ELF-1 (cell line): ENCODE data around the gene SUGCT.
A peak's percentile ranks its signal among the peaks of the same experiment; 100 is the strongest.
"Not testable (repeated sequence)": the region's sequence is repeated elsewhere in the genome, so short reads cannot be mapped to it uniquely, and the experiment has no call there.

Source experiments
- DNase-seq: peaks from one replicate; pipeline ENCODE4 v3.0.0-alpha.2; 2016; ENCODE audit warnings: low read depth, low spot score

SUGCT gene

DNA sequence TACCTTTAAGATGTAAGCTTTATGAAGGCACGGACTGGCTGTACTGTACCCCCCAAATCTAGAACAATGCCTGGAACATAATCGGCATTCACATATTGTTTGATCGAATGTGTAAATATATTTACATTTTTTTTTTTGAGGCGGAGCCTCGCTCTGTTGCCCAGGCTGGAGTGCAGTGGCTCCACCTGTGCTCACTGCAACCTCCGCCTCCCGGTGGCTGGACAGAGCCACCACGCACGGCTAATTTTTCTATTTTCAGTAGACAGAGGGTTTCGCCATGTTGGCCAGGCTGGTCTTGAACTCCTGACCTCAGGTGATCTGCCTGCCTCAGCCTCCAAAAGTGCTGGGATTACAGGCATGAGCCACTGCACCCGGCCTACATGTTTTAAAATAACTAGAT is 118.6 kb downstream of the SUGCT start:
- DNase-seq: not testable (repeated sequence)

DNA sequence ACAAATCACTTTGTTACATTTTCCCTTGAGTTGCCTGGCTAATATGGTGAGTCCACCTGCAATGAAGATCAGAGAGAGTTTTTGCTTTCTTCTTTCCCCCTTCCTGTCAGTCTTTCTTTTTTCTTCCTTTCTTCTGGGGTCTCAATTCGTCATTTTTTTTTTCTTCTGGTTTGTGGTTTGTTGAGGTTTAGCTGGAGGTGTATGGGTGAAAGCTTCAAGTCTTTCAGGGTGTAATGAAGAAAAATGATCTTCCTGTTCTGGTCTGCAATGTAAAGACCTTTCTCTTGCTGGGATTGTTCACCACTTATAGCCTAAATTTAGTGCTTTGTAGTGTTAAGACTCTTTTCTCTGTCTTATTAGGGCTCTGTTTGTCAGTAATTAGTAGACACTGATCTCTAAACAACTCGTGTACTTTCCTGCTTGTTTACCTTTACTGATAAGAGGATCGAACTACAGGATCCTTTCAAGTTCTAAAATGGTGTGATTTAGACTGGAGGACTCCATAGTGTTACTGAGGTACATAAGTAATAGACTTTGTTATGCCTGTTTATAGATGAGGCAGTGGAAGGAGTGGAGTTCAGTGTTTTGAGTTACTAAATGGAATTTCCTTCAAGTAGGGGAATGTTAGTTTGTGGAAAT is 129.1 kb downstream of the SUGCT start:
- DNase-seq: no peak

- no peak for DNase-seq
Measured at GRCh38 chr7:40267583-40267982, 132.8 kb downstream of the SUGCT start.

GRCh38 chr7:40268810-40269209 is 134.0 kb downstream of the SUGCT start:
- not testable (repeated sequence) for DNase-seq

- DNase-seq: no peak
Measured at GRCh38 chr7:40276061-40276460, 141.3 kb downstream of the SUGCT start.

DNA sequence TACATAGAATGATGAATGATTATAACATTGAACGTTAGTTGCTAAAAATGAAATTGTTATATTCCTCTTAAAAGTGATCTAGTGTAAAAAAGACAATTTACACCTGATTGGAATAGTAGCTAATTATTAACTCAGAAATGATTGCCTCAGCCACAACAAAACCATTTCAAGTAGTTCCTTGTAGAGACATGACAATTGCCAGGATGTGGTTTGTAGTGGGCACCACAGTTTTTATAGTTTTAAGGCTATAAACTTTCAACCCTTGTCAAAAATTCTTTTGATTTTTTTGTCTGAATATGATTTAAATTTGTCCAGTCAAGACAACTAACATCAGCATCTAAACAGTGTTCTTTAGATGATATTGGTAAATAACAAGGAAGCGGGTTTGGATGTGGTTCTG is 145.2 kb downstream of the SUGCT start:
- no peak for DNase-seq

- no peak for DNase-seq
Measured at GRCh38 chr7:40282858-40283257, 148.1 kb downstream of the SUGCT start.

GRCh38 chr7:40283391-40283790 is 148.6 kb downstream of the SUGCT start:
- DNase-seq: no peak

DNA sequence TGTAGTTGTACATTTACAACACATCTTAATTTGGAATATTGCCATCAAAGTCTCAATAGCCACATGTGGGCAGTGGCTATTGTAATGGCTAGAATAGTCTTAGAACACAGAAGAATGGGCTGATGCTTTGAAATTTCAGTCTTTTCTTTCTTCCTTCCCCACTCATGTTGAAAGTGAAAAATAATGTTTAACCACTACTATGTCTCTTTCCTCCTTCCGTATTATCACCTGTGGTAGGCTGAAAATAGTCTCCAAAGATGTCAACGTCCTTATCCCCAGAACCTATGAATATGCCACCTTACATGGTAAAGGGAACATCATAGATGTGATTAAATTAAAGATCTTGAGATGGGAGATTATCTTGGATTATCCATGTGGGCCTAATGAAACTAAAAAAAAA is 154.0 kb downstream of the SUGCT start:
- no peak for DNase-seq

GRCh38 chr7:40297741-40298311 is 163.0 kb downstream of the SUGCT start:
- DNase-seq: no peak

DNA sequence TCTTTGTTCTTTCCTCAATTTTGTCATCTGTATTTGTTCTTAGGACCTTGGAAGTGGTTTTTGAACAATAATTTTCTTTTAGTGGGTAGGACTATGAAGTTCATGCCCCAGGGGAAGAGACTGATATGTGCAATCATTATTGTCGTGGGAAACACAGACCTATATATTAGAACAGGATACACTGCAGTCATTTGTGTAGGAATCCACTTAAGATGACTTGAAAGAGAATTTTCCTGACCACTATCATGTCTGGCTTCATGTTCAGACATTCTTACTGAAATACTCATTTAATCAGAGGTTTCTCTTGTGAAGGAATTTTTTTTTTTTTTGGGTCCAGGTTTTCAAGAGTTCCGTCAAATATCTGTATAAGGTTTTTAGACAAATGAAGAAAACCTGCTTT is 163.6 kb downstream of the SUGCT start:
- DNase-seq: no peak

GRCh38 chr7:40299097-40299496 is 164.3 kb downstream of the SUGCT start:
- DNase-seq: peak; percentile 6

- DNase-seq: no peak
Measured at GRCh38 chr7:40300146-40300670, 165.4 kb downstream of the SUGCT start.

- DNase-seq: no peak
Measured at GRCh38 chr7:40301486-40302068, 166.8 kb downstream of the SUGCT start.

- no peak for DNase-seq
Measured at GRCh38 chr7:40303996-40304395, 169.2 kb downstream of the SUGCT start.

DNA sequence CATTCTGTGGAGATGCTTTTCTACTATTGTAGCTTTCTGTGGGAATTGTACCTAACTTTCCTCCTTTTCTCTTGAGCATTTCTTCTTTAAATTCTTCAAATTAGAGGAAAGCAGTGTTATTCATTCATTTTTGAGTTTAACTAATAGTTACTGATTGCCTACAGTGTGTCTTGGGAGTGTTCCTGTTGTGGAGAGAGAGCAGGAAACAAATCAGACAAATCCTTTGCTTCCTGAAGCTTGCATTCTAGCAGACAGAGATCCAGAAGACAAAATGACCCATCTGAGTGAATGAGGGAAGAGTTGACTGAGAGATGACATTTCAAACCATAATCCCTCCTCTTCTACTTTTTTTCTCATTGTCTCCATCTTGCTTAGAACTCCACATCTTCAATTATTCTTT is 170.4 kb downstream of the SUGCT start:
- no peak for DNase-seq

DNA sequence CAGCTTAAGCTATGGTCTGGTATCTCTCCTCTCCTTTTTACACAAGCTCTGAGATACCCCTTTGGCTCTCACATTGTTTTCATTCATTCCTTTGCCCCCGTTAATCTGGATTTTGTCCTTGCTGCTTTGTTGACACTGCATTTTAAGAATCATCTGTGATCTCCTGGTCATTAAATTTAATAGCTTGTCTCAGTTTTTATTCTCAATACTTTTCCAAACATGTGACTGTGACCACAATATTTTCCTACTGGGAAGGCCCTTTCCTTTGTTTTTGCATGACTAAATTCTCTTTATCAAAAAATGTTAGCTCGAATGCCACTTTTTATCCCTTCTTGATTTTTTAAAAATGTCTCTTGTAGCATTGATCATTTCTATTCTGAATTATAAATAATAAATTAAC is 171.2 kb downstream of the SUGCT start:
- DNase-seq: no peak

DNA sequence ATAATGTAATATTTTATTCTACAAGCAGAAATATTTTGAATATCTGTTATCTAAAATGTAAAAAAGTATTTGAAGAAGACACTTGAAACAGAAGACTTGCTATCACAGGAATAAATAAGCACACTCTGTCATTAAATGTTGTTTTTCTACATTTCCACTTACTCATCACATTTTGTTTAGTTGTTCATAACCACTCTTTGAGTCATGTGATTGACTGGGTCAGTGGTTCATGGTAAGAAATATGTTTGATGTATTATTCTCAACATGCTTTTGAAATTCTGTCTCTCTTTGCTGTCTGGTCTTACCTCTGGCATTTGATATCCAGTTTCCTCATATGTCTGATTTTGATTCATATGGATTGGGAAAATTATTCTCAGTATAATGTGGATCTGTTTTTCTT is 171.8 kb downstream of the SUGCT start:
- no peak for DNase-seq

- no peak for DNase-seq
Measured at GRCh38 chr7:40310258-40310657, 175.5 kb downstream of the SUGCT start.

- no peak for DNase-seq
Measured at GRCh38 chr7:40311307-40311706, 176.5 kb downstream of the SUGCT start.

DNA sequence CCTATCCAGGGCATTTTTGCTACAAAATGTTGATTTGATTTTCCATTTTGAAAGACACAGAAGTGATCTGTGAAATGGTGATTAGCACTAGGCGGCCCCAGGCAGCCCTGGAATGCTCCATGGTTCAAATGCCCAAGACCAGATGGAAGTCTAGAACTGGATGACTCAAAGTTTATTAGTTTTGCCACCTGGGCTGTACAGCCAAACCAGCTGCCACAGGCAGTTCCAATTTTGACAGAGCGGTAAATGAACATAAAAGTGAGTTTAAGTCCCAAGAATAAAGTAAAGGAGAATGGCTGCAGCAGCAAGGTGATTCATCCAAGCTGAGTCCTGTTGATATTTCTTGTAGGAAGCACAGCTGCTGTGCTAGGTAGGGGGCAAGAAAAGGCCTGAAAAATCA is 180.5 kb downstream of the SUGCT start:
- no peak for DNase-seq

DNA sequence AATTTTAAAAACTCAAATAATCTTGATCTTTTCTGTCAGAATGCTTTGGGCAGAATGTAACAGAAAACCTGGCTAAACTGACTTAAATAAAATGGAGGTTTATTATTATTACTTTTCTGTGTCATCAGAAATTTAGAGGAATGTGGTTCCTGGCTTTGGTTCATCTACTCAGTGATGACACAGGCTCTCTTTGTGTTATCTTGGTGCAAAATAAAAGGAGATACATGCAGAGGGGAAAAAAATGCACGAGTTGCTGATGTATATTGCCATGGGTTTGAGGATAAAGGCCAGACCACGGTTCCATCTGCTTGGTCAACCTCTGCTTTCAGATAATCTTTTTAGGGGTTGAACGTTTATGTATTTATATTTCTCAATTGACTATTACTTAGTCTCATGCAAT is 181.4 kb downstream of the SUGCT start:
- no peak for DNase-seq

DNA sequence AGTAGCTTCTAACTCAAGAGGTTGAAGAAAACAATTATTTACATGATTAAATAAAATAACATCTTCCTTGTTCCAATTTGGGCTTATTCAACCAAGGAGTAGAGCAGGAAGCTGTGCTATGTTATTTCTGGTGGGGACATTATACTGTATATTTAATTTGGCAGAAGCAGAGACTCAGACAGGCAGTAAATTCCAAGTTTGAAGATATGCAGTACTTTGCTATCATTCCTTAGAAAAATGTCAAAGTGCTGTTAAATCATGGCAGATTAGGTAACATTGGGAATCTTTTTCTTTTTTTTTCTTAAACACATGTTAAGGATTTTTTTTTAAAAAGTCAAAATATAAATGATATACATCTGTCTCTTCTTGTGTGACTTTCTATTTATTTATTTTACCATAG is 190.1 kb downstream of the SUGCT start:
- no peak for DNase-seq
